Activated T-cell treated with anti-CD3 and anti-CD28 coated beads, Interleukin-2, amount 50 U/mL, for 72 hours (primary cell): Measurements from ENCODE around the gene PAX5. TPM values are rescaled to one million over a fixed set of nuclear protein-coding genes. Genes with fewer than 3 reads are reported as not detected.
"Not testable (repeated sequence)": the region's sequence is repeated elsewhere in the genome, so short reads cannot be mapped to it uniquely, and the experiment has no call there.

Source experiments
- ATAC-seq, 2 donors: fragments of 150-1000 bp; cut with Tn5 transposase; replicated peaks in 1 of 2; 2 replicates each; pipeline ENCODE4 v1.10.0; 2021; ENCODE audit warnings: moderate library complexity in 2 of 2, mild to moderate bottlenecking in 1 of 2
- DNase-seq, 2 donors: peaks; one replicate each; pipeline ENCODE4 v3.0.0; 2021 to 2022; ENCODE audit warnings: mixed read lengths in 1 of 2
- H3K27ac Mint-ChIP-seq: one replicate; pipeline ENCODE4 v1.8.0; 2022; ENCODE audit warnings: mild to moderate bottlenecking, moderate library complexity, mixed read lengths
- H3K27me3 Mint-ChIP-seq: one replicate; pipeline ENCODE4 v1.8.0; 2022; ENCODE audit warnings: low read depth, mixed read lengths
- H3K36me3 Mint-ChIP-seq, 2 donors: one replicate each; pipeline ENCODE4 v1.8.0; 2022; ENCODE audit warnings: mixed read lengths in 2 of 2, mild to moderate bottlenecking in 1 of 2; ENCODE audit not compliant: insufficient read depth in 2 of 2
- H3K4me1 Mint-ChIP-seq: one replicate; pipeline ENCODE4 v1.8.0; 2022; ENCODE audit warnings: low read depth, mixed read lengths
- H3K4me3 Mint-ChIP-seq, 2 donors: one replicate each; pipeline ENCODE4 v1.8.0; 2022; ENCODE audit warnings: mild to moderate bottlenecking in 2 of 2, mixed read lengths in 2 of 2, moderate library complexity in 2 of 2
- H3K9me3 Mint-ChIP-seq, 2 donors: one replicate each; pipeline ENCODE4 v1.8.0; 2022; ENCODE audit warnings: mixed read lengths in 2 of 2
- total RNA-seq, 2 donors: library from RNA; stranded (reverse); gene quantifications; one replicate each; pipeline ENCODE4 v1.2.3, GENCODE V29; 2022

PAX5 gene
- total RNA-seq, result 1 to 10 TPM; 2.2 TPM

DNA sequence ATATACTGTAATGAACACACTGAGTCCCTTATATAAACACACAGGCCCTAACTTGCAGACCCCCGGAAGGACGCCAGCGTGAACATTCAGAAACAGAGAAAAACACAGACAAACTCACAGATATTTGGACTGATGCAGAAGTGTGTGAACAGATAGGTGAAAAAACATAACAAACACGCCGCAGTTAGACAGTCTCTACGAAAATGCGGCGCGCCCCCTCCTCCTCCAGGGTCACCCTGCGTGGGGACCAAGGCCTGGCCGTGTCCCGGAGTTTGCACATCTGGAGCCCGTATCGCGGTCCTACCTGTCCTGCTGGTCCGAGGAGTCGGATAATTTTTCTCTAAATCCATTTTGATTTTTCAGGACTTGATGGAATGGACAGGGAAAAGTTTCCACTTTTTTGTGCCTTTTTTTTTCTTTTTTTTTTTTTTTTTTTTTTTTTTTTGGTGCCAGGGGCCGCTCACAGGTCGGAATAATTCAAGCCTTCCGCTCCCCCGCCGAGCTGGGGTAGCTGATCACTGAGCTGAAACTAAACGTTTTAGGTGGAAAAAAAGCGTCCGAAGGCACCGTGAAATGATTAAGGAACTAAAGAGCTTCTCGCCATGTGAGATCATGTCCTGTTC lies at the start of gene PAX5:
PAX5 (minus strand) TSS at position 587 of the 623 bp plus-strand sequence; CDS start at position 350, 237 bp downstream.
- peaks cover 5 to 9% of the 10 kb centered on the region in 2 donors for H3K36me3 Mint-ChIP-seq
- H3K27me3 Mint-ChIP-seq, result peaks cover 88% of the 10 kb centered on the region
- ATAC-seq, result no peak
- peak within 1 kb of the TSS; percentile 90 for H3K4me3 Mint-ChIP-seq
- no peaks in the 10 kb centered on the region for H3K9me3 Mint-ChIP-seq
- peaks cover 46% of the 10 kb centered on the region for H3K4me1 Mint-ChIP-seq
- no peak for DNase-seq
- no peak within 1 kb of the TSS for H3K27ac Mint-ChIP-seq

DNA sequence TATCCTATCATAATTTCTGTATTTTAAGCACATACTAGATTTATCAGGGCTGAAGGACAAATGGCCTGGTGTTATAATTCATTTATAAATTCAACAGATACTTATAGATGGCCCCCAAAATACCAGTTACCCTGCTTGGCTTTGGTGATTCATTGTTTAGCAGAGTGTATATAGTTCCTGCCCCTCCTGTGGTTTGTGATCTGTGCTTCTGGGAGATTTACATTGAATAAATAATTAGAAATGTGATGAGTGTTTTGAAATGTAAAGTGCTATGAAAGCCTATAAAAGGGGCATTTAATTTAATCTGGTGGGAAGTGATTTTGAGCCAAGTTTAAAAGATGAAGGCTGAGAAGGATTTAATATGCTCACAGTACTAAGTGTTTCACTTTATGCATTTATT lies 49.6 kb upstream of the PAX5 start:
- Mint-ChIP-seq H3K9me3 (no peaks in the 10 kb centered on the region), H3K4me3 (peak overlapping the region in 1 of 2 donors; percentile 10), H3K36me3 (peaks cover 7 to 8% of the 10 kb centered on the region in 2 donors), H3K27me3 (no peaks in the 10 kb centered on the region), H3K4me1 (peaks cover 59% of the 10 kb centered on the region), H3K27ac (peak overlapping the region; percentile 27)
- DNase-seq (no peak), ATAC-seq (no peak)

DNA sequence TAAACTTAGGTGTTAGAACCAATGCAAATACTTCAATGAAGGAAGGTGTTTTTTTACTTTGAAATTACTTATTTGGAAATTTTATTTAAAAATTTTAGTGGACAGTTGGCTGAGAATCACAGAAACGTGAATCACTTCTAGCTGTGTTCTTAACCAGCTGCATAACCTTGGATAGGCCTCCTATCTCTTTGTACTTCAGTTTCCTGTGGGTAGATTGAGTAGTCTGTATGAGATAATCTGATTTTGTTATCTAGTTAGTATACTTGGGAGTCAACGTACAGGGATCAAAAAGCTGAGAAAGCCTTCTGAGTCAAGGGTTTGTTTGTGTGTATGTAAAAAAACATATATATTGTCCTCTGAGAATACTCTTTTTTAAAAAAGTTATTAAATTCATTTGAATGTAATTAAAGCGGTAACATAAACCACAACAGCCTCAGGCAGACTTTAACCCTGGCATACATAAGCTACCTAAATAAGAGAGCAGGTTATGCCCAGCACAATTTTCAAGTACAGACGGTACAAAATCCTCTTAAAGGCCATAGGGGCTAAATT lies 48.2 kb upstream of the PAX5 start:
- H3K4me3 Mint-ChIP-seq, result peak overlapping the region; percentile 84 to 97
- no peak for ATAC-seq
- peaks cover 7 to 8% of the 10 kb centered on the region in 2 donors for H3K36me3 Mint-ChIP-seq
- H3K9me3 Mint-ChIP-seq, result no peaks in the 10 kb centered on the region
- peaks cover 59% of the 10 kb centered on the region for H3K4me1 Mint-ChIP-seq
- no peaks in the 10 kb centered on the region for H3K27me3 Mint-ChIP-seq
- no peak overlapping the region for H3K27ac Mint-ChIP-seq
- DNase-seq, result no peak

DNA sequence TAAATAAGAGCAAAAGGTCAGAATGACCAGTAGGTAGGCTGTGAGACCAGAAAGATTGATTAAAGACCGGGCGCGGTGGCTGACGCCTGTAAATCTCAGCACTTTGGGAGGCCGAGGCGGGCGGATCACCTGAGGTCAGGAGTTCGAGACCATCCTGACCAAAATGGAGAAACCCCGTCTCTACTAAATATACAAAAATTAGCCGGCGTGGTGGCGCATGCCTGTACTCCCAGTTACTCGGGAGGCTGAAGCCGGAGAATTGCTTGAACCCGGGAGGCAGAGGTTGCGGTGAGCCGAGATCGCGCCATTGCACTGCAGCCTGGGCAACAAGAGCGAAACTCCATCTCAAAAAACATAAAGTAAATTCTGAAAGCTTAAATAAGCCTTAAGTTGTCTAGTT lies 47.4 kb upstream of the PAX5 start:
- Mint-ChIP-seq H3K4me1 (peaks cover 59% of the 10 kb centered on the region), H3K4me3 (peak overlapping the region; percentile 84 to 97)
- H3K9me3 Mint-ChIP-seq, H3K27ac Mint-ChIP-seq, ATAC-seq, H3K27me3 Mint-ChIP-seq, H3K36me3 Mint-ChIP-seq, DNase-seq: not testable (repeated sequence)

DNA sequence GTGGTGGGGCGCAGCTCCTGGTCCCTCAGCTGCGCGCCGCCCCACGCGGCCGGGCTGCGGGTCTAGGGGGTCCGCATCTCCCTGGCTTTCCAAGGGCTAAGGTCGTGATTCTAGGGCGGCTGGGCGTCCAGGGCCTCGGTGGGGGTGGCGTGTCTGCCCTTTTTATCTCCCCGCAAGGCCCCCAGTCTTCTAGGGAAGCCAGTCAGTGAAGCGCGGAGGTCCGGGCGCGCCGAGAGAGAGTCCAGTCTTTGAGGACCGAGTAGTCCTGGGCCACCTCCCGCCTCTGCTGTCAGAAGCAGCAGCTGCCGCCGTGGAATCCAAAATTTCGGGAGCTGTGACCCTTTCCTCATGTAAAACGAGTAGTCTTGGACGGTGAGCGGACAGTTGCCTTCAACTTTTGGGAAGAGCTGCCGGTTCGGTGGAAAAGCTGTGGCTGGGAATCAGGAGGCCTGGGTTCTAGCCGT lies 46.1 kb upstream of the PAX5 start:
- H3K27me3 Mint-ChIP-seq, DNase-seq, H3K9me3 Mint-ChIP-seq, H3K36me3 Mint-ChIP-seq: not testable (repeated sequence)
- H3K4me1 Mint-ChIP-seq, result peaks cover 56% of the 10 kb centered on the region
- peak overlapping the region; percentile 93 for H3K27ac Mint-ChIP-seq
- peak overlapping the region; percentile 84 to 97 for H3K4me3 Mint-ChIP-seq
- ATAC-seq, result peak; percentile 31 to 37

DNA sequence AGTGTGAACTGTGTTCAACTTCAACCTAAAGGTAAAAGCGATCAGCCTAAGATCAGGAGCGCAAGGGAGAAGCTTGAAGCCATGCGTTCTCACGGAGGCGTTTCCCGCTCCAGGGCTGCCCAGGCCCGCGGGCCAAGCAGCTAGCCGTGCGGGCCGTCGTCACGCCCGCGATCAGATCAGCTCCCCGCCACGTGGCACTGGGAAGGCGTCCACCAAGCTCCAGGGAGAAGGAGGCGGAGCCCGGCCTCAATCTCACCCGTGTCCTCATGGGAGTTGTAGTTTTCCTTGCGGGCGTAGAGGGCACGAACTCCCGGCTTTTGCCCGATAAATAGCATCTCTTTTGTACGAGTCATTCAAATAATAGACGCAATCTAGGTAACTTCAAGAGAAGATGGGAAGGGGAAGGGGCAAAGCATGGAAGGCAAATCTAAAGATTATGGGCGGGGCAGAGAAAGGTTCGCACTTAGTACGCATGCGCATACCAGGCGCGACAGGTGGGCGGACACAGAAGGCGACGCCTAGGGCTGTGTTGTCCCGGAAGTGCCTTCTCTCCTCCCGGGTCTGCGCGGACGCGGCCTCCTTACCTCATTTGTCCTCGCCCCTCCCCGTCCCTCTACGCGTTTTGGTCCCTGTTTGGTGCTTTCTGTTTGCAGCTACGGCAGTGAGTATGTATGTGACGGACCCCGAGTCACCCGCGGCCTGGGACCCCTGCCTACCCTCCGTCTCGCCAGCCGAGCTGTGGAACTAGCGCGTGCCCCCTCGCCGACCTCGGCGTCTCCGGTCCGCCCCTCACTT lies 45.5 kb upstream of the PAX5 start:
- peaks cover 0 to 3% of the 10 kb centered on the region in 2 donors for H3K36me3 Mint-ChIP-seq
- peaks cover 51% of the 10 kb centered on the region for H3K4me1 Mint-ChIP-seq
- H3K4me3 Mint-ChIP-seq, result peak overlapping the region; percentile 84 to 97
- ATAC-seq (peak; percentile 97 to 98), DNase-seq (peak; percentile 92 to 95)
- H3K9me3 Mint-ChIP-seq, result no peaks in the 10 kb centered on the region
- peaks cover 5% of the 10 kb centered on the region for H3K27me3 Mint-ChIP-seq
- H3K27ac Mint-ChIP-seq, result peak overlapping the region; percentile 93

DNA sequence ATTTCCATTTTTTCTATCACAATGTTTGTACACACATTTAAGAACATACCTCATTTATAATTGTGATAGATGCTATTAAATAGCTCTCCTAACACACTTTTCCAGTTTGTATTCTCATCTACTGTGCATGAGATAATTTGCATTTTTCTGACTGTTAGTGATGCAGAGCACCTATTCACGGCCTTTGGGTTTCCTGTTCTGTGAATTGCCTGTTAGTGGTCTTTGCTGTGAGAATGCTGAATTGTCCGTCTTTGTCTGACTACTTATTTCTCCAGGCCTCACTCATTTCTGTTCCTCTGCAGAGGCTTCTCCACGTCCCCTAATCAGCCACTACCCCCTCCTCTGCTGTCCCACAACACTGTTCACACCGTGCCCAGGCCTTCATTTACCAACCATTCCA lies 40.7 kb upstream of the PAX5 start:
- not testable (repeated sequence) for H3K9me3 Mint-ChIP-seq, DNase-seq, ATAC-seq, H3K27ac Mint-ChIP-seq, H3K4me1 Mint-ChIP-seq, H3K27me3 Mint-ChIP-seq, H3K36me3 Mint-ChIP-seq, H3K4me3 Mint-ChIP-seq

DNA sequence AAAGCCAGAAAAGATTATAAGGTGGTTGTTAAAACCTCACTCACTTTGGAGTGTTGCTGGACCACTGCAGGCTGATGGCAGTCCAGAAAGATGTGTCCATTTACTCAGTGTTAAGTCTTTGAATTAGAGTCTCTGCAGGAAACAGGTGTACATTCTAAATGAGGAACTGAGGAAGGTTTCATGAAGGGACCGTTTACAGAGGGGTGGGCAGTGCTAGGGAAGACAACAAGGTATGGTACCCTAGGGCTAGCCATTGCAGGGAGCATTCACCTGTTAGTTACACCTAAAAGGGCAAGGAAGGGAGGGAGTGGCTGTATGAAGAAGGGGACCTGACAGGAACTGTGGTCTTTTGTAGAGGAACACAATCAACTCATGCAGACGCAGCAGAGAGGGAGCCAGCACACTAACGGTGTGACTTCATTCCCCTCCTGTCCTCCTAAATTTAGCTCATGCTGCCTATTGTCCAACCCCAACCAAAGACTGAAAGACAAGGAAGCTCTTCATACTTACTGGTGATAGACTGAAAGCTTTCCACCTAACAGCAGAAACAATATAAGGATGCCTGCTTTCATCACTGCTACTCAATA lies 32.2 kb upstream of the PAX5 start:
- Mint-ChIP-seq H3K4me1 (peaks cover 4% of the 10 kb centered on the region), H3K27ac (no peak overlapping the region), H3K4me3 (no peak overlapping the region), H3K9me3 (no peaks in the 10 kb centered on the region), H3K36me3 (no peaks in the 10 kb centered on the region), H3K27me3 (peaks cover 36% of the 10 kb centered on the region)
- no peak for ATAC-seq
- DNase-seq, result no peak

DNA sequence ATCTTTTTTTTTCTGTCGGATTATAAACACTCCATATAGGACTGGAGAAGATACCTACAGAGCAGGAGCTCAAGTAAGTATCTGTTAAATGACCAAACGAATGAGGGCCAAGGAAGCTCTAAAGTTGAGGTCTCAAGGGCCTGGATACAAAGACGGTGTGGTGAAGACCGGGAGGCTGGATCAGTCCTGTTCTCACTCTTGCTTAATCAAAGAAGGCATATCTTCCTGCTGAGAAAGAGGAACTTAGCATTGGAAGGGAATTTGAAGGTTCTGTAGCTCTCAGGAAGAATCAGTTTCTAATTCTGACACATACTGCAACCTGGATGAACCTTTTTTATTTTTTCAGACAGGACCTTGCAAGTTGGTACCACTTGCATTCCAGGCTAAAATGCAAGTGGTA lies 28.3 kb upstream of the PAX5 start:
- Mint-ChIP-seq H3K4me1 (peaks cover 4% of the 10 kb centered on the region), H3K27me3 (peaks cover 46% of the 10 kb centered on the region), H3K9me3 (no peaks in the 10 kb centered on the region), H3K36me3 (no peaks in the 10 kb centered on the region), H3K4me3 (no peak overlapping the region), H3K27ac (no peak overlapping the region)
- DNase-seq, result no peak
- ATAC-seq, result no peak

DNA sequence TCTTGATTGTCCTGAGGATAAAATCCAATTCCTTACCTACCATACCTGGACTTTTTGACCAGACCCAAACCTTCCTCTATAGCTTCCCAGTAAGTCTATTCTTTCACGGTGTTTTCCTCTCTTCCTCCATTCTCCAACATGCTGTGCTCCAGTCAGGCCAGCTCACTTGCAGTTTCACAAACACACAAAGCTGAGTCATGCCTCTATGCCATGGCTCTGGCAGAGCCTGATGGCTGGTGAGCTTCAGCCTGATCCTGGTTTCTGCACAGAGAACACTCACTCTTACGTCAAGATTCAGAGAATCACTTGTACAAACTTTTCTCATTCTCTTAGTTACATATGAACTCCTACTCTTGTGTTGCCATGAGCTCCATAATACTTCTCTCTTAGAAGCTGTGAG lies 27.7 kb upstream of the PAX5 start:
- no peak overlapping the region for H3K27ac Mint-ChIP-seq
- peaks cover 47% of the 10 kb centered on the region for H3K27me3 Mint-ChIP-seq
- DNase-seq (no peak), ATAC-seq (no peak)
- no peaks in the 10 kb centered on the region for H3K9me3 Mint-ChIP-seq
- H3K4me3 Mint-ChIP-seq, result no peak overlapping the region
- H3K36me3 Mint-ChIP-seq, result no peaks in the 10 kb centered on the region
- H3K4me1 Mint-ChIP-seq, result peaks cover 4% of the 10 kb centered on the region

DNA sequence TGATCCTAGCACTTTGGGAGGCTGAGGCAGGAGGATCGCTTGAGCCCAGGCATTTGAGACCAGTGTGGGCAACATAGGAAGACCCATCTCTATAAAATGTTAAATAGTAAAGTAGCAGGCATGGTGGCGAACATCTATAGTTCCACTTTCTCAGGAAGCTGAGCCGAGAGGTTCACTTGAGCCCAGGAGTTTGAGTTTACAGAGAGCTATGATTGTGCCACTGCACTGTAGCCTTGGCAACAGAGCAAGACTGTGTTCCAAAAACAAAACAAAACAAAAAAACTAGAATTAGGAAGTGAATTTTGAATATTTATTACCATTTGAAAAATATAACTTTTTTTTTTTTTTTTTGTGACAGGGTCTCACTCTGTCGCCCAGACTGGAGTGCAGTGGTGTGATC lies 26.8 kb upstream of the PAX5 start:
- Mint-ChIP-seq H3K27ac (no peak overlapping the region), H3K4me1 (no peaks in the 10 kb centered on the region), H3K4me3 (no peak overlapping the region), H3K9me3 (no peaks in the 10 kb centered on the region), H3K36me3 (no peaks in the 10 kb centered on the region), H3K27me3 (peaks cover 47% of the 10 kb centered on the region)
- ATAC-seq, result no peak
- DNase-seq, result no peak

DNA sequence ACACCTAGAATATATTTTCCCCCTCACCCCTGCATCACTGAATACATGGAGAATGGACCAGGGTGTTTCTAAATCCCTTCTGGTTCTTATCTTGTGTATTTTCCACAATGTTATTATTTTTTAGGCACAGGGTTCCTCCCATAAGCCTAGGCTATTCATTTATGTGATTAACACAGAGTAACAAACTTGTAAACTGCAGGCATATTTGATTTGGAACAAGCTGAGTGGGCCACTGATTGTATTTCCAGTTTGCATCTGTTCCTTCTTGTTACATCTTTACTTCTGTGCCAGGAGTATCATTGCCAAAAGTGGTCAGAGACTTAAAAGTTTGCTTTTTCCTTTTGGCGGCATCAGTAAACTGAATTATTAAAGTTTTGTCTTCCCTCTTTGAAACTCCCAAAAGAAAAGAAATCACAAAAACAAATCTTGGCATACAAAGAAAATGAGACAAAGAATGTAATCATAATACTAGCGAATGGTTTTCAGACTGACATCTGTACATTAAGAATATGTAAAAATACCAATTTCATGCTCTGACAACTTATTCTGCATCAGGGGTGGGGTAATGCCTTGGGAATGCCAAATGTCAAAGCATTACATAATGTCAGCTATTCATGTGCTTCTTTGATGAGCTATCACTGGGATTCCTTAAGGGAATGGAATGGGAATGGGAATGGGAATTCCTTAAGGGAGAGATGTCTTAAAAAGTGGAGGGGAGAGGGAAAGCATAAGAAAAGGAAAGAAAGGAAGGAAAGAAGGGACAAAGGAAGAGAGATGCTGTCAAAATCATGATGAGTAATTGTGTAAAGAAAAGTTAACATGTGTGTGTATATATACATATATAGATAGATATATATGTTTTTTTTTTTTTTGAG lies 22.2 kb upstream of the PAX5 start:
- peaks cover 49% of the 10 kb centered on the region for H3K27me3 Mint-ChIP-seq
- no peaks in the 10 kb centered on the region for H3K4me1 Mint-ChIP-seq
- ATAC-seq (no peak), DNase-seq (no peak)
- H3K4me3 Mint-ChIP-seq, result no peak overlapping the region
- H3K36me3 Mint-ChIP-seq, result no peaks in the 10 kb centered on the region
- no peaks in the 10 kb centered on the region for H3K9me3 Mint-ChIP-seq
- no peak overlapping the region for H3K27ac Mint-ChIP-seq
